H9 (cell line): ENCODE measurements around the gene RGL1. TPM values are rescaled to one million over a fixed set of nuclear protein-coding genes. Genes with fewer than 3 reads are reported as not detected.

Source experiments
- DNase-seq: peaks from one replicate; pipeline ENCODE4 v3.0.0-alpha.2; 2017
- H2AFZ ChIP-seq: one replicate; pipeline ENCODE4 v1.6.1; 2013; ENCODE audit warnings: mild to moderate bottlenecking, low read length, control low read depth, moderate library complexity
- H2AK5ac ChIP-seq: 2 replicates; pipeline ENCODE4 v1.6.1; 2013; ENCODE audit warnings: low read length, control low read depth, mixed read lengths; ENCODE audit not compliant: insufficient read length
- H2BK120ac ChIP-seq: one replicate; pipeline ENCODE4 v1.6.1; 2013; ENCODE audit warnings: low read depth, mild to moderate bottlenecking, low read length, control low read depth, inconsistent platforms; ENCODE audit not compliant: poor library complexity, severe bottlenecking
- H2BK12ac ChIP-seq: 2 replicates; pipeline ENCODE4 v1.6.1; 2013; ENCODE audit warnings: low read length, control low read depth, mixed read lengths, low read depth; ENCODE audit not compliant: insufficient read length
- H2BK15ac ChIP-seq: 2 replicates; pipeline ENCODE4 v1.6.1; 2013; ENCODE audit warnings: low read depth, low read length, control low read depth
- H2BK20ac ChIP-seq: one replicate; pipeline ENCODE4 v1.6.1; 2013; ENCODE audit warnings: low read depth, mild to moderate bottlenecking, low read length, control low read depth, inconsistent platforms; ENCODE audit not compliant: poor library complexity, severe bottlenecking
- H2BK5ac ChIP-seq: 2 replicates; pipeline ENCODE4 v1.6.1; 2013; ENCODE audit warnings: low read length, control low read depth, mixed read lengths; ENCODE audit not compliant: insufficient read length
- H3K14ac ChIP-seq: 2 replicates; pipeline ENCODE4 v1.6.1; 2013; ENCODE audit warnings: low read length, control low read depth; ENCODE audit not compliant: insufficient read depth
- H3K18ac ChIP-seq: 2 replicates; pipeline ENCODE4 v1.6.1; 2013; ENCODE audit warnings: low read depth, mild to moderate bottlenecking, mixed read lengths, low read length, control low read depth; ENCODE audit not compliant: insufficient read length
- H3K23ac ChIP-seq: 2 replicates; pipeline ENCODE4 v1.6.1; 2013; ENCODE audit warnings: low read length, control low read depth, mixed read lengths, low read depth; ENCODE audit not compliant: insufficient read length
- H3K23me2 ChIP-seq: 2 replicates; pipeline ENCODE4 v1.6.1; 2013; ENCODE audit warnings: low read depth, mild to moderate bottlenecking, mixed read lengths, low read length, control low read depth; ENCODE audit not compliant: insufficient read length, poor library complexity, severe bottlenecking
- H3K27ac ChIP-seq: 2 replicates; pipeline ENCODE4 v1.5.1; 2013; ENCODE audit warnings: low read length, control low read depth, mixed read lengths, low read depth; ENCODE audit not compliant: insufficient read length
- H3K27me3 ChIP-seq: 2 replicates; pipeline ENCODE4 v1.6.1; 2013; ENCODE audit warnings: low read length, control low read depth, inconsistent platforms; ENCODE audit not compliant: insufficient read depth
- H3K4ac ChIP-seq: 2 replicates; pipeline ENCODE4 v1.6.1; 2013; ENCODE audit warnings: low read depth, mild to moderate bottlenecking, control low read depth, inconsistent platforms, low read length, moderate library complexity
- H3K4me1 ChIP-seq: 2 replicates; pipeline ENCODE4 v1.6.1; 2013; ENCODE audit warnings: low read length, control low read depth, inconsistent platforms; ENCODE audit not compliant: insufficient read depth
- H3K4me2 ChIP-seq: 2 replicates; pipeline ENCODE4 v1.6.1; 2013; ENCODE audit warnings: low read length, control low read depth, mixed read lengths; ENCODE audit not compliant: insufficient read length, insufficient read depth
- H3K56ac ChIP-seq: 2 replicates; pipeline ENCODE4 v1.6.1; 2013; ENCODE audit warnings: low read depth, mild to moderate bottlenecking, mixed read lengths, low read length, control low read depth; ENCODE audit not compliant: insufficient read length
- H3K79me1 ChIP-seq: 2 replicates; pipeline ENCODE4 v1.6.1; 2013; ENCODE audit warnings: low read depth, mild to moderate bottlenecking, moderate library complexity, low read length, control low read depth, inconsistent platforms; ENCODE audit not compliant: insufficient read depth, poor library complexity, severe bottlenecking
- H3K79me2 ChIP-seq: 2 replicates; pipeline ENCODE4 v1.6.1; 2013; ENCODE audit warnings: low read length, control low read depth, inconsistent platforms; ENCODE audit not compliant: insufficient read depth
- H3K9ac ChIP-seq: 2 replicates; pipeline ENCODE4 v1.6.1; 2013; ENCODE audit warnings: low read length, control low read depth, mixed read lengths; ENCODE audit not compliant: insufficient read length; ENCODE audit errors: extremely low read depth
- H3K9me3 ChIP-seq: one replicate; pipeline ENCODE4 v1.6.1; 2013; ENCODE audit warnings: low read depth, low read length, inconsistent platforms; ENCODE audit not compliant: control insufficient read depth
- H3T11ph ChIP-seq: one replicate; pipeline ENCODE4 v1.6.1; 2013; ENCODE audit warnings: mild to moderate bottlenecking, low read length, control low read depth, inconsistent platforms
- H4K20me1 ChIP-seq: one replicate; pipeline ENCODE4 v1.6.1; 2013; ENCODE audit not compliant: control insufficient read depth, insufficient read length, insufficient read depth
- H4K5ac ChIP-seq: 2 replicates; pipeline ENCODE4 v1.6.1; 2013; ENCODE audit warnings: low read depth, mild to moderate bottlenecking, mixed read lengths, low read length, control low read depth; ENCODE audit not compliant: insufficient read length
- H4K8ac ChIP-seq: replicated peaks from 2 replicates; pipeline ENCODE4 v1.6.1; 2013; ENCODE audit warnings: low read length, control low read depth, mixed read lengths, low read depth; ENCODE audit not compliant: insufficient read length
- H4K91ac ChIP-seq: 2 replicates; pipeline ENCODE4 v1.6.1; 2013; ENCODE audit warnings: low read depth, mild to moderate bottlenecking, moderate library complexity, mixed read lengths, low read length, control low read depth; ENCODE audit not compliant: insufficient read length
- H3K27ac Mint-ChIP-seq, 3 experiments: 2 replicates in 2 of 3; 3 replicates in 1 of 3; pipeline ENCODE4 v1.8.0; 2020 to 2021; ENCODE audit warnings: mixed read lengths in 3 of 3, mild to moderate bottlenecking in 1 of 3, moderate library complexity in 1 of 3
- H3K27me3 Mint-ChIP-seq: 2 replicates; pipeline ENCODE4 v1.8.0; 2021; ENCODE audit warnings: low read depth, mild to moderate bottlenecking, moderate library complexity, mixed read lengths
- H3K36me3 Mint-ChIP-seq, 3 experiments: 2 replicates in 2 of 3; 3 replicates in 1 of 3; pipeline ENCODE4 v1.8.0; 2020 to 2021; ENCODE audit warnings: low read depth in 3 of 3, mixed read lengths in 3 of 3; ENCODE audit not compliant: insufficient read depth in 1 of 3
- H3K4me1 Mint-ChIP-seq, 2 experiments: 2 replicates each; pipeline ENCODE4 v1.8.0; 2020; ENCODE audit warnings: mixed read lengths in 2 of 2
- H3K4me3 Mint-ChIP-seq, 2 experiments: 2 replicates in 1 of 2; 3 replicates in 1 of 2; pipeline ENCODE4 v1.8.0; 2020 to 2021; ENCODE audit warnings: mild to moderate bottlenecking in 2 of 2, mixed read lengths in 2 of 2, moderate library complexity in 1 of 2
- H3K9me3 Mint-ChIP-seq, 2 experiments: 2 replicates in 1 of 2; 3 replicates in 1 of 2; pipeline ENCODE4 v1.8.0; 2020; ENCODE audit warnings: mild to moderate bottlenecking in 2 of 2, mixed read lengths in 2 of 2, moderate library complexity in 1 of 2
- WGBS: extraction: QIAGEN DNeasy Blood & Tissue Kit; methylation state at CpG from one replicate; pipeline ENCODE4 v1.1.7; 2013; ENCODE audit warnings: missing lambda C conversion rate, low lambda C conversion rate, mixed read lengths; ENCODE audit not compliant: insufficient read length; ENCODE audit errors: extremely low coverage; 5-methylcytosine and 5-hydroxymethylcytosine counted together
- total RNA-seq: library from RNA; stranded (reverse); gene quantifications from 2 replicates; pipeline ENCODE4 v1.2.1, GENCODE V29; 2021
- TF ChIP-seq, protein P1 (sequence below): fragments of 200-600 bp; sonication (generic); conservative IDR thresholded peaks from 3 replicates; pipeline ENCODE4 v1.8.0; 2021; ENCODE audit warnings: antibody characterized with exemption, mild to moderate bottlenecking

Gene RGL1
- total RNA-seq, 1 experiment from 2014 or later, result 1.4 TPM

GRCh38 chr1:183769956-183770815, 34.7 kb upstream of the RGL1 start:
- no peak overlapping the region for H3K56ac ChIP-seq
- H2BK5ac ChIP-seq, result no peak overlapping the region
- H3K79me1 ChIP-seq, result no peaks in the 10 kb centered on the region
- no CpG with 5 or more reads among the region's 5 CpGs for WGBS
- no peak for DNase-seq
- Mint-ChIP-seq H3K27ac (no peak overlapping the region), H3K36me3 (peaks cover 12 to 20% (median 14%) of the 10 kb centered on the region in 3 experiments), H3K4me3 (no peak overlapping the region), H3K4me1 (peaks cover 0 to 2% of the 10 kb centered on the region in 2 experiments; a peak in 1 of 4 replicates), H3K27me3 (no peaks in the 10 kb centered on the region), H3K9me3 (peaks cover 20 to 24% of the 10 kb centered on the region in 2 experiments)
- no peak overlapping the region for H3K4me2 ChIP-seq
- H3K27me3 ChIP-seq, result no peaks in the 10 kb centered on the region
- no peak overlapping the region for H3T11ph ChIP-seq
- H4K20me1 ChIP-seq, result no peaks in the 10 kb centered on the region
- no peak overlapping the region for H4K91ac ChIP-seq
- no peak overlapping the region for H3K14ac ChIP-seq
- H3K18ac ChIP-seq, result no peak overlapping the region
- no peaks in the 10 kb centered on the region for H3K4me1 ChIP-seq
- no peak overlapping the region for H2AFZ ChIP-seq
- no peaks in the 10 kb centered on the region for H3K79me2 ChIP-seq
- no peak overlapping the region for H3K23ac ChIP-seq
- TF ChIP-seq, protein P1, sequence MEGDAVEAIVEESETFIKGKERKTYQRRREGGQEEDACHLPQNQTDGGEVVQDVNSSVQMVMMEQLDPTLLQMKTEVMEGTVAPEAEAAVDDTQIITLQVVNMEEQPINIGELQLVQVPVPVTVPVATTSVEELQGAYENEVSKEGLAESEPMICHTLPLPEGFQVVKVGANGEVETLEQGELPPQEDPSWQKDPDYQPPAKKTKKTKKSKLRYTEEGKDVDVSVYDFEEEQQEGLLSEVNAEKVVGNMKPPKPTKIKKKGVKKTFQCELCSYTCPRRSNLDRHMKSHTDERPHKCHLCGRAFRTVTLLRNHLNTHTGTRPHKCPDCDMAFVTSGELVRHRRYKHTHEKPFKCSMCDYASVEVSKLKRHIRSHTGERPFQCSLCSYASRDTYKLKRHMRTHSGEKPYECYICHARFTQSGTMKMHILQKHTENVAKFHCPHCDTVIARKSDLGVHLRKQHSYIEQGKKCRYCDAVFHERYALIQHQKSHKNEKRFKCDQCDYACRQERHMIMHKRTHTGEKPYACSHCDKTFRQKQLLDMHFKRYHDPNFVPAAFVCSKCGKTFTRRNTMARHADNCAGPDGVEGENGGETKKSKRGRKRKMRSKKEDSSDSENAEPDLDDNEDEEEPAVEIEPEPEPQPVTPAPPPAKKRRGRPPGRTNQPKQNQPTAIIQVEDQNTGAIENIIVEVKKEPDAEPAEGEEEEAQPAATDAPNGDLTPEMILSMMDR, result no peak
- no peak overlapping the region for H3K4ac ChIP-seq
- H3K27ac ChIP-seq, result no peak overlapping the region
- no peak overlapping the region for H4K8ac ChIP-seq
- no peak overlapping the region for H2BK15ac ChIP-seq
- no peak overlapping the region for H3K9ac ChIP-seq
- no peak overlapping the region for H4K5ac ChIP-seq
- H2BK120ac ChIP-seq, result no peak overlapping the region
- H3K9me3 ChIP-seq, result peaks cover 5% of the 10 kb centered on the region
- H3K23me2 ChIP-seq, result no peaks in the 10 kb centered on the region
- no peak overlapping the region for H2AK5ac ChIP-seq
- H2BK12ac ChIP-seq, result no peak overlapping the region
- H2BK20ac ChIP-seq, result no peak overlapping the region
